H9 (cell line): ENCODE data around the gene RPAIN. TPM values are rescaled to one million over a fixed set of nuclear protein-coding genes. Genes with fewer than 3 reads are reported as not detected.
A peak's percentile ranks its signal among the peaks of the same experiment; 100 is the strongest.

Experiments used
- DNase-seq: peaks from one replicate; pipeline ENCODE4 v3.0.0-alpha.2; 2017
- H2AFZ ChIP-seq: one replicate; pipeline ENCODE4 v1.6.1; 2013; ENCODE audit warnings: mild to moderate bottlenecking, low read length, control low read depth, moderate library complexity
- H2AK5ac ChIP-seq: 2 replicates; pipeline ENCODE4 v1.6.1; 2013; ENCODE audit warnings: low read length, control low read depth, mixed read lengths; ENCODE audit not compliant: insufficient read length
- H2BK120ac ChIP-seq: one replicate; pipeline ENCODE4 v1.6.1; 2013; ENCODE audit warnings: low read depth, mild to moderate bottlenecking, low read length, control low read depth, inconsistent platforms; ENCODE audit not compliant: poor library complexity, severe bottlenecking
- H2BK12ac ChIP-seq: 2 replicates; pipeline ENCODE4 v1.6.1; 2013; ENCODE audit warnings: low read length, control low read depth, mixed read lengths, low read depth; ENCODE audit not compliant: insufficient read length
- H2BK15ac ChIP-seq: 2 replicates; pipeline ENCODE4 v1.6.1; 2013; ENCODE audit warnings: low read depth, low read length, control low read depth
- H2BK20ac ChIP-seq: one replicate; pipeline ENCODE4 v1.6.1; 2013; ENCODE audit warnings: low read depth, mild to moderate bottlenecking, low read length, control low read depth, inconsistent platforms; ENCODE audit not compliant: poor library complexity, severe bottlenecking
- H2BK5ac ChIP-seq: 2 replicates; pipeline ENCODE4 v1.6.1; 2013; ENCODE audit warnings: low read length, control low read depth, mixed read lengths; ENCODE audit not compliant: insufficient read length
- H3K14ac ChIP-seq: 2 replicates; pipeline ENCODE4 v1.6.1; 2013; ENCODE audit warnings: low read length, control low read depth; ENCODE audit not compliant: insufficient read depth
- H3K18ac ChIP-seq: 2 replicates; pipeline ENCODE4 v1.6.1; 2013; ENCODE audit warnings: low read depth, mild to moderate bottlenecking, mixed read lengths, low read length, control low read depth; ENCODE audit not compliant: insufficient read length
- H3K23ac ChIP-seq: 2 replicates; pipeline ENCODE4 v1.6.1; 2013; ENCODE audit warnings: low read length, control low read depth, mixed read lengths, low read depth; ENCODE audit not compliant: insufficient read length
- H3K23me2 ChIP-seq: 2 replicates; pipeline ENCODE4 v1.6.1; 2013; ENCODE audit warnings: low read depth, mild to moderate bottlenecking, mixed read lengths, low read length, control low read depth; ENCODE audit not compliant: insufficient read length, poor library complexity, severe bottlenecking
- H3K27ac ChIP-seq: 2 replicates; pipeline ENCODE4 v1.5.1; 2013; ENCODE audit warnings: low read length, control low read depth, mixed read lengths, low read depth; ENCODE audit not compliant: insufficient read length
- H3K27me3 ChIP-seq: 2 replicates; pipeline ENCODE4 v1.6.1; 2013; ENCODE audit warnings: low read length, control low read depth, inconsistent platforms; ENCODE audit not compliant: insufficient read depth
- H3K4ac ChIP-seq: 2 replicates; pipeline ENCODE4 v1.6.1; 2013; ENCODE audit warnings: low read depth, mild to moderate bottlenecking, control low read depth, inconsistent platforms, low read length, moderate library complexity
- H3K4me1 ChIP-seq: 2 replicates; pipeline ENCODE4 v1.6.1; 2013; ENCODE audit warnings: low read length, control low read depth, inconsistent platforms; ENCODE audit not compliant: insufficient read depth
- H3K4me2 ChIP-seq: 2 replicates; pipeline ENCODE4 v1.6.1; 2013; ENCODE audit warnings: low read length, control low read depth, mixed read lengths; ENCODE audit not compliant: insufficient read length, insufficient read depth
- H3K56ac ChIP-seq: 2 replicates; pipeline ENCODE4 v1.6.1; 2013; ENCODE audit warnings: low read depth, mild to moderate bottlenecking, mixed read lengths, low read length, control low read depth; ENCODE audit not compliant: insufficient read length
- H3K79me1 ChIP-seq: 2 replicates; pipeline ENCODE4 v1.6.1; 2013; ENCODE audit warnings: low read depth, mild to moderate bottlenecking, moderate library complexity, low read length, control low read depth, inconsistent platforms; ENCODE audit not compliant: insufficient read depth, poor library complexity, severe bottlenecking
- H3K79me2 ChIP-seq: 2 replicates; pipeline ENCODE4 v1.6.1; 2013; ENCODE audit warnings: low read length, control low read depth, inconsistent platforms; ENCODE audit not compliant: insufficient read depth
- H3K9ac ChIP-seq: 2 replicates; pipeline ENCODE4 v1.6.1; 2013; ENCODE audit warnings: low read length, control low read depth, mixed read lengths; ENCODE audit not compliant: insufficient read length; ENCODE audit errors: extremely low read depth
- H3K9me3 ChIP-seq: one replicate; pipeline ENCODE4 v1.6.1; 2013; ENCODE audit warnings: low read depth, low read length, inconsistent platforms; ENCODE audit not compliant: control insufficient read depth
- H3T11ph ChIP-seq: one replicate; pipeline ENCODE4 v1.6.1; 2013; ENCODE audit warnings: mild to moderate bottlenecking, low read length, control low read depth, inconsistent platforms
- H4K20me1 ChIP-seq: one replicate; pipeline ENCODE4 v1.6.1; 2013; ENCODE audit not compliant: control insufficient read depth, insufficient read length, insufficient read depth
- H4K5ac ChIP-seq: 2 replicates; pipeline ENCODE4 v1.6.1; 2013; ENCODE audit warnings: low read depth, mild to moderate bottlenecking, mixed read lengths, low read length, control low read depth; ENCODE audit not compliant: insufficient read length
- H4K8ac ChIP-seq: replicated peaks from 2 replicates; pipeline ENCODE4 v1.6.1; 2013; ENCODE audit warnings: low read length, control low read depth, mixed read lengths, low read depth; ENCODE audit not compliant: insufficient read length
- H4K91ac ChIP-seq: 2 replicates; pipeline ENCODE4 v1.6.1; 2013; ENCODE audit warnings: low read depth, mild to moderate bottlenecking, moderate library complexity, mixed read lengths, low read length, control low read depth; ENCODE audit not compliant: insufficient read length
- H3K27ac Mint-ChIP-seq, 3 experiments: 2 replicates in 2 of 3; 3 replicates in 1 of 3; pipeline ENCODE4 v1.8.0; 2020 to 2021; ENCODE audit warnings: mixed read lengths in 3 of 3, mild to moderate bottlenecking in 1 of 3, moderate library complexity in 1 of 3
- H3K27me3 Mint-ChIP-seq: 2 replicates; pipeline ENCODE4 v1.8.0; 2021; ENCODE audit warnings: low read depth, mild to moderate bottlenecking, moderate library complexity, mixed read lengths
- H3K36me3 Mint-ChIP-seq, 3 experiments: 2 replicates in 2 of 3; 3 replicates in 1 of 3; pipeline ENCODE4 v1.8.0; 2020 to 2021; ENCODE audit warnings: low read depth in 3 of 3, mixed read lengths in 3 of 3; ENCODE audit not compliant: insufficient read depth in 1 of 3
- H3K4me1 Mint-ChIP-seq, 2 experiments: 2 replicates each; pipeline ENCODE4 v1.8.0; 2020; ENCODE audit warnings: mixed read lengths in 2 of 2
- H3K4me3 Mint-ChIP-seq, 2 experiments: 2 replicates in 1 of 2; 3 replicates in 1 of 2; pipeline ENCODE4 v1.8.0; 2020 to 2021; ENCODE audit warnings: mild to moderate bottlenecking in 2 of 2, mixed read lengths in 2 of 2, moderate library complexity in 1 of 2
- H3K9me3 Mint-ChIP-seq, 2 experiments: 2 replicates in 1 of 2; 3 replicates in 1 of 2; pipeline ENCODE4 v1.8.0; 2020; ENCODE audit warnings: mild to moderate bottlenecking in 2 of 2, mixed read lengths in 2 of 2, moderate library complexity in 1 of 2
- WGBS: extraction: QIAGEN DNeasy Blood & Tissue Kit; methylation state at CpG from one replicate; pipeline ENCODE4 v1.1.7; 2013; ENCODE audit warnings: missing lambda C conversion rate, low lambda C conversion rate, mixed read lengths; ENCODE audit not compliant: insufficient read length; ENCODE audit errors: extremely low coverage; 5-methylcytosine and 5-hydroxymethylcytosine counted together
- total RNA-seq: library from RNA; stranded (reverse); gene quantifications from 2 replicates; pipeline ENCODE4 v1.2.1, GENCODE V29; 2021
- TF ChIP-seq, protein P1 (sequence below): fragments of 200-600 bp; sonication (generic); conservative IDR thresholded peaks from 3 replicates; pipeline ENCODE4 v1.8.0; 2021; ENCODE audit warnings: antibody characterized with exemption, mild to moderate bottlenecking

Gene RPAIN
- total RNA-seq, 1 experiment from 2014 or later, result 78.9 TPM

DNA sequence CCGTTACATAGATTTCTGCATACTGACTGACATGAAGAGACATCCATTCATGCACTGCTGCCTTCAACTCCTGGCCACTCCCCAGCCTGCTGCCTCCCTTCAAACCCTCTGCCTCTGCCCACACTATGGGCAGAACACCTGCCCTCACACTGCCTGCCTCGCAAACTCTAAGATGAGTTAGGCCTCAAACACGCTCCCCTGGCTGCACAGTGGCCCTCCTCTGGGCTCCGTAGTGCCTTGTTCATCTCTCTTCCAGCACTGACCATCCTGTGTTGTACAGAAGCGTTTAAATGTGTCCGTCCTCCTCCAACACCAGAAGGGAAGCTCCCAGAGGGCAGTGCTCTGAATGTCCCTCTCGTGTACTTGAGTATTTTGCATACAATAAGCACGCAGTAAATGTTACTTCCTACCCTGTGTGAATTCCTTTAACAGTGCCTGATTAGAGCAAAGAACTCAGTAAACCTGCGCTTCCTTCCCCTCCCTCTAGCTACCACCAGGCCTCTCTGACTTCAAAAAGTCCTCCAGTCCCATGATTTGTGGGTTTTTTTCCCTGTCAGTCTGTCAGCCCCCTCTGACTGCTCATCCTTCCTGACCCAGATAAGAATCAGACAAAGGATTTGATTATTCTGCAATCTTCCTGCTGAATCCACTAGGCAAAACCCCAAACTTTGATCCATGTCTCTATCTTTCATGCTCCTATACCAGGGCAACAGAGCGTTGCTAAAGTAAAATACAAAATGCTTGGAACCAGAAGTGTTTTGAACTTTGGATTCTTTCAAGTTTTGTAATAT, 44.9 kb downstream of the RPAIN start:
- no peaks in the 10 kb centered on the region; the same call in 1 of the 2 replicates for H3K27me3 Mint-ChIP-seq

More for the DNA sequence above, 44.9 kb downstream of the RPAIN start:
- no CpG with 5 or more reads among the region's 10 CpGs for WGBS
- Histone ChIP-seq H3K4me1 (no peaks in the 10 kb centered on the region), H3K9ac (no peak overlapping the region), H4K8ac (no peak overlapping the region), H2BK20ac (no peak overlapping the region), H4K5ac (no peak overlapping the region), H2BK120ac (no peak overlapping the region), H3K23ac (no peak overlapping the region), H2AK5ac (no peak overlapping the region), H3K27me3 (no peaks in the 10 kb centered on the region), H3K27ac (no peak overlapping the region), H2BK5ac (no peak overlapping the region), H3K23me2 (peaks cover 10% of the 10 kb centered on the region), H3K9me3 (no peaks in the 10 kb centered on the region), H3T11ph (no peak overlapping the region), H3K56ac (no peak overlapping the region), H3K18ac (no peak overlapping the region), H4K91ac (no peak overlapping the region), H2AFZ (no peak overlapping the region), H2BK12ac (no peak overlapping the region), H3K79me2 (peaks cover 55% of the 10 kb centered on the region), H3K4ac (no peak overlapping the region), H3K79me1 (peaks cover 2% of the 10 kb centered on the region), H2BK15ac (no peak overlapping the region), H4K20me1 (no peaks in the 10 kb centered on the region), H3K14ac (no peak overlapping the region), H3K4me2 (no peak overlapping the region)
- TF ChIP-seq, protein P1, sequence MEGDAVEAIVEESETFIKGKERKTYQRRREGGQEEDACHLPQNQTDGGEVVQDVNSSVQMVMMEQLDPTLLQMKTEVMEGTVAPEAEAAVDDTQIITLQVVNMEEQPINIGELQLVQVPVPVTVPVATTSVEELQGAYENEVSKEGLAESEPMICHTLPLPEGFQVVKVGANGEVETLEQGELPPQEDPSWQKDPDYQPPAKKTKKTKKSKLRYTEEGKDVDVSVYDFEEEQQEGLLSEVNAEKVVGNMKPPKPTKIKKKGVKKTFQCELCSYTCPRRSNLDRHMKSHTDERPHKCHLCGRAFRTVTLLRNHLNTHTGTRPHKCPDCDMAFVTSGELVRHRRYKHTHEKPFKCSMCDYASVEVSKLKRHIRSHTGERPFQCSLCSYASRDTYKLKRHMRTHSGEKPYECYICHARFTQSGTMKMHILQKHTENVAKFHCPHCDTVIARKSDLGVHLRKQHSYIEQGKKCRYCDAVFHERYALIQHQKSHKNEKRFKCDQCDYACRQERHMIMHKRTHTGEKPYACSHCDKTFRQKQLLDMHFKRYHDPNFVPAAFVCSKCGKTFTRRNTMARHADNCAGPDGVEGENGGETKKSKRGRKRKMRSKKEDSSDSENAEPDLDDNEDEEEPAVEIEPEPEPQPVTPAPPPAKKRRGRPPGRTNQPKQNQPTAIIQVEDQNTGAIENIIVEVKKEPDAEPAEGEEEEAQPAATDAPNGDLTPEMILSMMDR, result no peak
- Mint-ChIP-seq H3K36me3 (peaks cover 25 to 48% (median 35%) of the 10 kb centered on the region in 3 experiments; a peak in 6 of 7 replicates), H3K27ac (peak overlapping the region in 1 of 3 experiments; percentile 53; a peak in 2 of 7 replicates), H3K4me3 (peak overlapping the region in 1 of 2 experiments; percentile 28; a peak in 1 of 5 replicates), H3K9me3 (no peaks in the 10 kb centered on the region), H3K4me1 (peaks cover 22 to 23% of the 10 kb centered on the region in 2 experiments)
- DNase-seq, result no peak
